Inferior parietal cortex (tissue), 1 donor: ENCODE data around the gene CCNL2.

ENCODE experiments used
- DNase-seq: peaks from one replicate; pipeline ENCODE4 v3.0.0-alpha.2; 2016; ENCODE audit errors: extremely low spot score

Gene CCNL2

DNA sequence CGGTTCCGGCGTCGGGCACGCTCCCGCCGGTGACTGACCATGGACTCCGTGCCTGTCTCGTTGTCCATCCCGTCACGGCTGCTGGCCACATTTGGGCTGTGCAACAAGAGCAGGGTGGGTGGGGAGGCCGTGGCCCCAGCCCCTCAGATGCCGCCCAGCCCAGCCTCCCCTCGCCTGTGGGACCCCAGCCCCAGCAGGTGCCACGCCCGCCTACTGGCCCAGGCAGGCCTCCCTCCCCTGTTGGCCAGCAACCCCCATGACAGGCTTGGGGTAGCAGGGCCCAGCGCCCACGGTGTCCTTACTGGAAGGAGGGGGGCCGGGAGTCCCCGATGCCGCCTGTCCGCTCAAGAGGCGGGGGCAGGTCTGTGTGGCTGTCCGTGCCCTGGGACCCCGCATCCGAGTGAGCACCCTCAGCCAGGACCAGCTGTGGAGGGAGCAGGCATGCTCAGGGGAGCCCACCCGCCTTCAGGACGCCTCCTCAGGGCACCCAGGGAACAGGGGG, 57.0 kb downstream of the CCNL2 start:
- no peak for DNase-seq

DNA sequence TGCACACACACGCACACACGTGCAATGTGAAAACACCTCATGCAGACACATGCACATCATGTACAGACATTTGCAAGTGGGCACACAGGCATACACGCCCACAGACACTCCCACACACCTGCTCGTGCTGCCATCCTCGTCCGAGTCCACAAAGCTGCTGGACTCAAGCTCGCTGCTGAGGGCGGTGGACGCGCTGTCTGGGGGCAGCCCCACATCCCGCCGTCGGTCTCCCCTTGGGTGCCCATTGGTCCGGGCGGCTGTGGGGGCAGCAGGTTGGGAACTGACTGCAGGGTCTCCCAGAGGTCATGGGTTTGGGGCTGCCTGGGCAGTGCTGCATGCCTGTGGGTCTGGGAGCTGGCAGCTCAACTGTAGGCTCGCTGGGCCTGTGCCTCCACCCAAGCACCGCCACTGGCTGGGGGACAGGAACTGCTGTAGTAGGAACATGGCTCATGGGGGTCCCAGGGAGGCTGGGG, 57.5 kb downstream of the CCNL2 start:
- DNase-seq = no peak

DNA sequence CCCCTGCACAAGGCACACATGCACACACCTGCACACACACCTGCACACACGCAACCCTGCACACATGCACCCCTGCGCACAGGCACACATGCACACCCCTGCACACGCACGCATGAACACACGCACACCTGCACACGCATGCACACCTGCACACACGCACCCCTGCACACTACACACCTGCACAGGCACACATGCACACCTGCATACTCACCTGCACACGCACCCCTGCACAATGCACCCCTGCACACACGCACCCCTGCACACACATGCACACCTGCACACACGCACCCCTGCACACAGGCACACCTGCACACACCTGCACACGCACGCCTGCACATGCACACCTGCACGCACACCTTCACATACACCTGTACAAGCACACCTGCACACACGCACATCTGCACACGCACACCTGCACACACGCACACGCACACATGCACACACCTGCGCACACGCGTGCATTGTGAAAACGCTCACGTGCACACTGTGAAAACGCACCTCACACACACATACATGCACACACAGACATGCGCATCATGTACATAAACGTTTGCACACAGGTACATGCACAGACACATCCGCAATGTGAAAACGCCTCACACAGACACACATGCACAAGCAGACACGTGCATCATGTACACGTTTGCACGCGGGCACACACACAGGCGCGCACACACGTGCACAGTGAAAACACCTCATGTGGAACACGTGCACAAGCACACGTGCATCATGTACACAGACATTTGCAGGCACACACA, 58.2 kb downstream of the CCNL2 start:
- DNase-seq = no peak

DNA sequence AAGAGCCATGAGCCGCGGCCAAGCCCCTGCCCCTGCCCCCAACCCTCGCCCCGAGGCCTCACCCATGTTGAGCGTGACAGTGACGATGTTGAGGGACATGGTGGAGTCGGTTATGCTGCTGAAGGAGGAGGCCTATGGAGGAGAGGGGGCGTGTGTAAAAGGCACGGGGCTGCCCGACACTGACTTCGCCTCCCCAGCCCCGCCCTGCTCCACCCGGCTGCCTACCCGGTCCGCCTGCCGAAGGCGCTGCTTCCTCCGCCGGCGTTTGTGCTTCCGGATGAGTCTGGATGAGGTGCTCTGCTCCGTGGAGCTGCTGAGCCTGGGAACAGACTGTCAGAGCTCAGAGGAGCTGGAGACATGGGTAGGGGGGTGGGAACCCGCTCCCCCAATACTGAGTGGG, 59.0 kb downstream of the CCNL2 start:
- DNase-seq = no peak

DNA sequence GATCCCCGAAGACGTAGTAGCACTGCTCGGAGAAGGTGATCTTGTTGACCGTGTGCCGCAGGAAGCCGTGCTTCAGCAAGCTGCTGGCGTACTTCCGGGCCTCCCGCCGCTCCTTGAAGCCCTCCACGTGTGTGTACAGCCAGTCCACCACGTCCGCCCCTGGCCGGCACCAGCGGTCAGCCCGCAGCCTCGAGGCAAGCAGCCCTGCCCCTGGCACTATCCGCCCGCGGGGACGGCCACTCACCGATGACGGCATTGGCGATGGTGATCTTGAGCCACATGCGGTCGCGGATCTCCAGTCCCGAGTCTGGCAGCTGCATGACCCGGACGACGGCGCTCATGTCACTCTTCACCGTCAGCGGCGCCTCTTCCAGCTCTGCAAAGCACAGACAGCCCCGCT, 60.9 kb downstream of the CCNL2 start:
- no peak for DNase-seq

DNA sequence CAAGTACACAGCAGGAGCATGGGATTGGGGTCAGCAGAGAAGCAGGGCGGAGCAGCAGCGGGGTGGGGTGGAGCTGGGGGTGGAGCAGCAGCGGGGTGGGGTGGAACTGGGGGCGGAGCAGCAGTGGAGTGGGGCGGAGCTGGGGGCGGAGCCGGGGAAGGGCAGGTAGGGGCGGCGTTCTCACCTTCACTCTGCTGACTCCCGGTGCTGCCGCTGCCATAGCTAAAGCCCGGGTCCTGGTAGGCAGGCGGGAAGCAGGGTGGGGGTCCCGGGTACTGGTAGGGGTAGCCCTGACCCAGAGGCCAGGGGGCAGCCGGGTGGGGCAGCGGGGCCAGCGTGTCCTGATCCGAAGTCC, 61.4 kb downstream of the CCNL2 start:
- DNase-seq = no peak

DNA sequence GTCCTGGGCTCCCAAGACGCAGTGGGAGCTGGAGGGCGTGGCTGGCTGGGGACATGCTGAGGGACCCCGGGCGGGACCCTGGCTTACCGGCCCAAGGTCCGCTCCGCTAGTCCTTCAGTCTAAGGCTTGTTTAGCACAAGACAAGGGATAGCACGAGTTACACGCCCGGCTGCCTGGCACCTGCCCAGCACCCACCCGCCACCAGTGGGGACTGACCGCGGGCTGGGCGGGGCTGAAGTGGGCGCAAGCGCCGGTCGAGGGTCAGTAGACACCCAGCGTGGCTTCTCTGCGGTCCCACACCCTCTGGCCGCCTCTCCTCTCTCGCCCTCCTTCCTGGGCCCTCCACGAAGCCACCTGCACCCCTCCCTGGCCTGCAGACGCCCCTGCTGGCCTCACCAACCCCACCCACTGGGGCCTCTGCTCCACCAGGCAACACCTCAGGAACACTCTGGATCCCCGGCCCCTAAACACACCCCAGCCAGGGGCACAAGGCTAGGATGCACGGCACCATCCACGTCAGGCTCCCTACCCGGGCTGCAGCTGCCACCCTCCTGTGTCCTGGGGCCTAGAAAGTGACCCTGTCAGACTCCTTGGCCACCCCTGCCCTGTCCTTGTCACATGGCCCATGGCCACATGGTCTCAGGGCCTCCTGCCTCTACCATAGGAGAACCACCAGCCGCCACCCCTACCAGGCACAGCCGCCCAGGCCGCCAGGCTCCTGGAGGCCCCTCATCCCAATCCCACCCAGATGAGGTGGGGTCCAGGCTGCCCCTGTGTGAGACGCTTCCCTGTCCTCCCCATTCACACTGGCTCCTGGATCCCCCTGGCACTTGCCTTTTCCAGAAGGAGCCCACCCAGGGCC, 62.0 kb downstream of the CCNL2 start:
- no peak for DNase-seq

DNA sequence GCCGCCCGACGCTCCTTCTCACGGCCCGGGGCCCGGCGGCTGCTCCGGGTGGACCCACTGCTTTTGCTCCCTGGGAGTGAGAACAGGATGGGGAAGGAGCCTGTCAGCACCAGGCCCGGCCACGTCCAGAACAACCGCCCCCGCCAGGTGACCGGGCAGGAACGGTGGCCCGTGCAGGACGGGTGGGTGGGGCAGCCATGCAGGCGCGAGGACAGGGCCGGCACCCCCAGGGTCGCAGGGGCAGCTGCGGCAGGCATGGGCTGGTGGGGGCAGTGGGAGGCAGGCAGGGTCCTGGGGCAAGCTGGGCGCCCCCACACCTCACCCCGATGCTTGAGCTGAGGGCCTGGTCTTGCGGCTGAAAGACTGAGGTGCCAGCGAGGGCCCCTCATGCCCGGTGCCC, 62.7 kb downstream of the CCNL2 start:
- DNase-seq = no peak

DNA sequence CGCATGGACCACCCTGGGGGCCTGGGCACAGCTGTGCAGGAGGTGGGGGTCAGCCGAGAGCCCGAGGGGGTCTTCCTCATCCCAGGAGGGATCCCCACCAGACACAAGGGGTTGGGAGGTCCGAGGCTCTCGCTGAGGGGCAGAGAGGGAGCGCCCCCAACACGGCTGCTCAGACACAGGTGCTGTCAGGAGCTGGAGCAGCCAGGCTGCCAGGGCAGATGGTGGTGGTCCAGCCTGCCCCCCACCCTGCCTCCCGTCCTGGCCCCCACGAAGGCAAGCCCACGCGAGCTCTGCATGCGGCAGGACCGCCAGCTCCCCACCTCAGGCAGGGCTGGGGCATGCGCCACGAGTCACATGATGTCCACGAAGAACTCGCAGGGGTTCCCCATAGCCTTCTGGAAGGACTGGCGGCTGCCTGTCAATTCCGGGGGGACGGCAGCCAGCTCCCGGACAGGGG, 63.3 kb downstream of the CCNL2 start:
- DNase-seq = no peak
